ENCODE data around the gene OR52R1. TPM values are rescaled to one million over a fixed set of nuclear protein-coding genes. Genes with fewer than 3 reads are reported as not detected.

The OR52R1 gene
- total and polyA plus RNA-seq, 2 donors from 2014 or later: not detected

Other genes with a start within 250 kb of the OR52R1 start
- not detected for gene OR52I2, start 222.6 kb downstream of the OR52R1 start, total RNA-seq
- gene OR52I2, start 222.6 kb downstream of the OR52R1 start, polyA plus RNA-seq (ENCODE audit: insufficient read depth, low read depth, low replicate concordance): not detected
- gene OR52I1, start 210.3 kb downstream of the OR52R1 start, total RNA-seq: not detected
- gene OR52I1, start 210.3 kb downstream of the OR52R1 start, polyA plus RNA-seq (ENCODE audit: insufficient read depth, low read depth, low replicate concordance): not detected
- gene TRIM68, start 196.1 kb downstream of the OR52R1 start, total RNA-seq: 18.3 TPM
- 11.3 TPM for gene TRIM68, start 196.1 kb downstream of the OR52R1 start, polyA plus RNA-seq (ENCODE audit: insufficient read depth, low read depth, low replicate concordance)
- not detected for gene OR51D1, start 166.9 kb downstream of the OR52R1 start, total RNA-seq
- not detected for gene OR51D1, start 166.9 kb downstream of the OR52R1 start, polyA plus RNA-seq (ENCODE audit: insufficient read depth, low read depth, low replicate concordance)
- gene OR51E1, start 160.4 kb downstream of the OR52R1 start, total RNA-seq: 1.4 TPM
- gene OR51E1, start 160.4 kb downstream of the OR52R1 start, polyA plus RNA-seq (ENCODE audit: insufficient read depth, low read depth, low replicate concordance): 1.7 TPM
- gene OR51E2, start 106.5 kb downstream of the OR52R1 start, total RNA-seq: 1.2 TPM
- gene OR51E2, start 106.5 kb downstream of the OR52R1 start, polyA plus RNA-seq (ENCODE audit: insufficient read depth, low read depth, low replicate concordance): 0.95 TPM
- not detected for gene MMP26, start 99.6 kb downstream of the OR52R1 start, total RNA-seq
- gene MMP26, start 99.6 kb downstream of the OR52R1 start, polyA plus RNA-seq (ENCODE audit: insufficient read depth, low read depth, low replicate concordance): not detected
- not detected for gene OR51F1, start 34.4 kb downstream of the OR52R1 start, total RNA-seq
- not detected for gene OR51F1, start 34.4 kb downstream of the OR52R1 start, polyA plus RNA-seq (ENCODE audit: insufficient read depth, low read depth, low replicate concordance)
- gene OR51F2, start 16.9 kb upstream of the OR52R1 start, total RNA-seq: not detected
- not detected for gene OR51F2, start 16.9 kb upstream of the OR52R1 start, polyA plus RNA-seq (ENCODE audit: insufficient read depth, low read depth, low replicate concordance)
- not detected for gene OR51S1, start 44.8 kb upstream of the OR52R1 start, total RNA-seq
- not detected for gene OR51S1, start 44.8 kb upstream of the OR52R1 start, polyA plus RNA-seq (ENCODE audit: insufficient read depth, low read depth, low replicate concordance)
- not detected for gene OR51T1, start 77.5 kb upstream of the OR52R1 start, total RNA-seq
- gene OR51T1, start 77.5 kb upstream of the OR52R1 start, polyA plus RNA-seq (ENCODE audit: insufficient read depth, low read depth, low replicate concordance): not detected
- gene OR51A7, start 99.4 kb upstream of the OR52R1 start, total RNA-seq: not detected
- gene OR51A7, start 99.4 kb upstream of the OR52R1 start, polyA plus RNA-seq (ENCODE audit: insufficient read depth, low read depth, low replicate concordance): not detected
- not detected for gene OR51G2, start 115.0 kb upstream of the OR52R1 start, total RNA-seq
- not detected for gene OR51G2, start 115.0 kb upstream of the OR52R1 start, polyA plus RNA-seq (ENCODE audit: insufficient read depth, low read depth, low replicate concordance)
- gene OR51G1, start 120.0 kb upstream of the OR52R1 start, total RNA-seq: not detected
- not detected for gene OR51G1, start 120.0 kb upstream of the OR52R1 start, polyA plus RNA-seq (ENCODE audit: insufficient read depth, low read depth, low replicate concordance)
- gene OR51A4, start 143.2 kb upstream of the OR52R1 start, total RNA-seq: not detected
- not detected for gene OR51A4, start 143.2 kb upstream of the OR52R1 start, polyA plus RNA-seq (ENCODE audit: insufficient read depth, low read depth, low replicate concordance)
- not detected for gene OR51A2, start 151.3 kb upstream of the OR52R1 start, total RNA-seq
- gene OR51A2, start 151.3 kb upstream of the OR52R1 start, polyA plus RNA-seq (ENCODE audit: insufficient read depth, low read depth, low replicate concordance): not detected
- gene OR51L1, start 190.5 kb upstream of the OR52R1 start, total RNA-seq: not detected
- not detected for gene OR51L1, start 190.5 kb upstream of the OR52R1 start, polyA plus RNA-seq (ENCODE audit: insufficient read depth, low read depth, low replicate concordance)
- gene OR52J3, start 242.1 kb upstream of the OR52R1 start, total RNA-seq: not detected
- gene OR52J3, start 242.1 kb upstream of the OR52R1 start, polyA plus RNA-seq (ENCODE audit: insufficient read depth, low read depth, low replicate concordance): not detected

Measured in kidney (tissue), 2 donors.